Psoas muscle (tissue), 8 donors: ENCODE measurements around the gene EIF3A. TPM values are rescaled to one million over a fixed set of nuclear protein-coding genes. Genes with fewer than 3 reads are reported as not detected.

Source experiments
- ATAC-seq, 4 donors: fragments of 200-7000 bp; cut with Tn5 transposase; one replicate each; pipeline ENCODE4 v1.9.1; 2020; ENCODE audit warnings: moderate library complexity in 3 of 4, mild to moderate bottlenecking in 2 of 4
- DNase-seq, 2 donors: peaks; one replicate each; pipeline ENCODE4 v3.0.0-alpha.2; 2020
- H3K27ac ChIP-seq: fragments of 200-600 bp; one replicate; pipeline ENCODE4 v1.8.0; 2022
- H3K27me3 ChIP-seq, 3 donors: fragments of 200-600 bp in 1 of 3; one replicate each; pipeline versions ENCODE4 v1.6.1 to v1.8.0; 2013 to 2022; ENCODE audit warnings: low read length in 2 of 3, mild to moderate bottlenecking in 2 of 3, moderate library complexity in 1 of 3; ENCODE audit not compliant: insufficient read depth in 3 of 3
- H3K36me3 ChIP-seq, 2 donors: fragments of 200-600 bp in 1 of 2; one replicate each; pipeline versions ENCODE4 v1.6.1 to v1.8.0; 2013 to 2022; ENCODE audit warnings: low read depth in 1 of 2, mild to moderate bottlenecking in 1 of 2, moderate library complexity in 1 of 2; ENCODE audit not compliant: insufficient read depth in 1 of 2
- H3K4me1 ChIP-seq: fragments of 200-600 bp; one replicate; pipeline ENCODE4 v1.8.0; 2022
- H3K4me3 ChIP-seq: fragments of 200-600 bp; one replicate; pipeline ENCODE4 v1.8.0; 2022; ENCODE audit warnings: mild to moderate bottlenecking
- H3K9me3 ChIP-seq: fragments of 200-600 bp; one replicate; pipeline ENCODE4 v1.8.0; 2022
- CTCF ChIP-seq: fragments of 200-600 bp; IDR thresholded peaks from one replicate; pipeline ENCODE4 v1.8.0; 2022; ENCODE audit warnings: antibody characterized with exemption
- WGBS, 3 donors: extraction: QIAGEN DNeasy Blood & Tissue Kit; methylation state at CpG; one replicate each; pipeline versions ENCODE4 v1.1.6 to v1.1.7; 2013; 5-methylcytosine and 5-hydroxymethylcytosine counted together
- intact Hi-C, 2 donors: fragments of 100-400 bp; cut with DNase I; formaldehyde crosslinking; loops; one replicate each; pipeline versions ENCODE4 v1.11.0 to v1.14.2; 2022
- polyA plus RNA-seq, 3 donors: library from polyadenylated mRNA; stranded (reverse); fragments of 200-250 nt; gene quantifications; one replicate each; pipeline ENCODE4 v1.2.3, GENCODE V29; 2013
- total RNA-seq, 4 donors: library from RNA; stranded (reverse); fragmentation: NEBNext Ultra II Directional in 2 of 4; extraction: Animal tissue kit (Norgen Biotek cat#: 25700) in 2 of 4; gene quantifications; one replicate each; pipeline versions ENCODE4 v1.2.1 to v1.2.4, GENCODE V29; 2021 to 2023
- donor health status: healthy with polysubstance abuse.
- donor health status: DM: no; HTN: no; CAD: no; lungs with moderate emphysema.
- donor health status: Bipolar disorder and iron deficiency.
- donor health status: healthy.
- donor health status: DM: yes; HTN: yes; CAD: no.
- donor health status: DM: no; HTN: no; CAD: no.
- donor health status: DM: no; HTN: no; CAD: no.
- donor health status: DM: yes; HTN: yes; CAD: no.

The EIF3A gene
- total and polyA plus RNA-seq, 7 donors = 71.3 to 226 (median 148) TPM

GRCh38 chr10:119023553-119023868 is 57.1 kb downstream of the EIF3A start:
- Histone ChIP-seq H3K4me3 (no peak overlapping the region), H3K36me3 (no peaks in the 10 kb centered on the region), H3K27ac (no peak overlapping the region), H3K4me1 (peaks cover 24% of the 10 kb centered on the region), H3K9me3 (no peaks in the 10 kb centered on the region), H3K27me3 (no peaks in the 10 kb centered on the region)
- no peak for TF ChIP-seq CTCF
- intact Hi-C loops = loop anchor here (10.0 kb wide), 3 partner anchors 149 to 279 kb away; partner anchors contain the start of gene CACUL1 (in 1 of the 2)
- DNase-seq = no peak
- ATAC-seq = no peak
- WGBS, 3 donors = 52 to 61% (median 59%) methylated on average over 8 of the region's 8 CpGs

- Histone ChIP-seq H3K4me1 (peaks cover 24% of the 10 kb centered on the region), H3K4me3 (no peak overlapping the region), H3K9me3 (no peaks in the 10 kb centered on the region), H3K27ac (peak overlapping the region; percentile 23), H3K36me3 (no peaks in the 10 kb centered on the region), H3K27me3 (no peaks in the 10 kb centered on the region)
- TF ChIP-seq CTCF = no peak
- 65 to 75% (median 69%) methylated on average over 8 of the region's 8 CpGs for WGBS, 3 donors
- intact Hi-C loops = loop anchor here (10.0 kb wide), 3 partner anchors 148 to 278 kb away; partner anchors contain the start of gene CACUL1 (in 1 of the 2)
- ATAC-seq (no peak), DNase-seq (no peak)
These were observed 57.6 kb downstream of the EIF3A start for GRCh38 chr10:119022846-119023552.

- Histone ChIP-seq H3K36me3 (no peaks in the 10 kb centered on the region), H3K27ac (peak overlapping the region; percentile 61), H3K27me3 (no peaks in the 10 kb centered on the region), H3K4me1 (peaks cover 17% of the 10 kb centered on the region), H3K4me3 (no peak overlapping the region), H3K9me3 (no peaks in the 10 kb centered on the region)
- intact Hi-C loops = loop anchor here (10.0 kb wide), 3 partner anchors 146 to 276 kb away; partner anchors contain the start of gene CACUL1 (in 1 of the 2)
- ATAC-seq (peak; percentile 87 to 93 (median 88)), DNase-seq (peak; percentile 58 to 84)
- 9 to 11% (median 9%) methylated on average over 2 of the region's 2 CpGs for WGBS, 3 donors
- no peak for TF ChIP-seq CTCF
These were observed 60.0 kb downstream of the EIF3A start for GRCh38 chr10:119020627-119020946.

GRCh38 chr10:119007211-119007574 is 73.4 kb downstream of the EIF3A start:
- no peak for ATAC-seq
- Histone ChIP-seq H3K27ac (peak overlapping the region; percentile 82), H3K27me3 (no peaks in the 10 kb centered on the region), H3K4me3 (no peak overlapping the region), H3K9me3 (no peaks in the 10 kb centered on the region), H3K36me3 (no peaks in the 10 kb centered on the region), H3K4me1 (peaks cover 34% of the 10 kb centered on the region)
- intact Hi-C loops = loop anchor here in 1 of 2 donors (5.0 kb wide), 1 partner anchor 50 kb away; no protein-coding TSS in a partner anchor
- no peak for TF ChIP-seq CTCF
- WGBS, 3 donors = 40 to 63% (median 56%) methylated on average over 4 of the region's 4 CpGs
- DNase-seq = no peak
